Thyroid gland (tissue), 4 donors: Measurements from ENCODE around the gene DIPK1C. TPM values are rescaled to one million over a fixed set of nuclear protein-coding genes. Genes with fewer than 3 reads are reported as not detected.

Experiments
- DNase-seq, 2 donors: peaks; one replicate each; pipeline ENCODE4 v3.0.0-alpha.2; 2019
- H3K27ac ChIP-seq, 3 donors: fragments of 200-600 bp; sonication (generic); 1 replicate in 2 of 3; 2 replicates in 1 of 3; pipeline ENCODE4 v1.5.1; 2016 to 2019; ENCODE audit warnings: mild to moderate bottlenecking in 1 of 3, moderate library complexity in 1 of 3
- H3K27me3 ChIP-seq: fragments of 200-600 bp; sonication (generic); one replicate; pipeline ENCODE4 v1.5.1; 2019
- H3K36me3 ChIP-seq, 2 donors: fragments of 200-600 bp; sonication (generic); one replicate each; pipeline ENCODE4 v1.5.1; 2016 to 2019
- H3K4me1 ChIP-seq, 2 donors: fragments of 200-600 bp; sonication (generic); one replicate each; pipeline ENCODE4 v1.5.1; 2017 to 2019
- H3K4me3 ChIP-seq, 3 donors: fragments of 200-600 bp; sonication (generic); replicated peaks in 1 of 3; 1 replicate in 2 of 3; 2 replicates in 1 of 3; pipeline ENCODE4 v1.5.1; 2016; ENCODE audit warnings: mild to moderate bottlenecking in 1 of 3
- H3K9me3 ChIP-seq: fragments of 200-600 bp; sonication (generic); one replicate; pipeline ENCODE4 v1.5.1; 2017
- CTCF ChIP-seq, 6 experiments: fragments of 200-600 bp in 3 of 6; fragments of 450-650 bp in 3 of 6; sonication (generic) in 3 of 6; IDR thresholded peaks; one replicate each; pipeline ENCODE4 v1.5.1; 2016 to 2019; ENCODE audit warnings: antibody characterized with exemption in 6 of 6, mild to moderate bottlenecking in 2 of 6, inconsistent platforms in 1 of 6, moderate library complexity in 1 of 6
- POLR2A ChIP-seq, 2 donors: fragments of 450-650 bp; IDR thresholded peaks; one replicate each; pipeline ENCODE4 v1.6.1; 2017; ENCODE audit warnings: antibody characterized with exemption in 2 of 2, mild to moderate bottlenecking in 2 of 2, moderate library complexity in 1 of 2
- WGBS, 2 donors: methylation state at CpG; one replicate each; pipeline ENCODE4 v1.1.5; 2017; 5-methylcytosine and 5-hydroxymethylcytosine counted together
- intact Hi-C: fragments of 100-400 bp; cut with DNase I; formaldehyde crosslinking; loops from one replicate; pipeline ENCODE4 v1.15.1; 2023
- total RNA-seq, 4 donors: library from RNA; depleted of rRNA; stranded (reverse); fragments of >200 nt; gene quantifications; one replicate each; pipeline ENCODE4 v1.2.3, GENCODE V29; 2016

The DIPK1C gene
- total RNA-seq, 4 donors from 2014 or later = not detected

DNA sequence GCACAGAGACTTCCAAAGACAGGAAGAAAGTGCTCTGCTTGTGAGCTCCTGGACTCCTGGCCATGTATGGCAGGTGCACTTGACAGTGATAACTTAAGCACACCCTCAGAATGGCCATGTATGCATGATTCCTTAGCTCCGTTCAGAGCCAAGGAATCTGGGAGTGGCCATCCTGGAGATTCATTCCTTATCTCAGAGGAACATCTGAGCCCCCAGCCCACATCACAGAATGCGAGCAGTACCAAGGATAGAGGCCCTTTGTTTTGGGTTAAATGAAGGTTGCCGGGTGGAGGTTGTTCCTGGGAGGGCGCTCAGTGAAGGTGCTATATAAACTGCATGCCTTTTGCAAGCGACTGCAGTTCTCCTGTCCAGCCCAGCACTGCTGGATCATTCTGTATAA lies 26.9 kb downstream of the DIPK1C start:
- 84 to 90% methylated on average over 5 of the region's 5 CpGs for WGBS, 2 donors
- Histone ChIP-seq H3K9me3 (no peaks in the 10 kb centered on the region), H3K4me3 (no peak overlapping the region), H3K4me1 (no peaks in the 10 kb centered on the region), H3K36me3 (no peaks in the 10 kb centered on the region), H3K27me3 (no peaks in the 10 kb centered on the region), H3K27ac (no peak overlapping the region)
- DNase-seq = no peak
- intact Hi-C loops = no loop called here
- TF ChIP-seq POLR2A (IDR thresholded peaks at IDR 0.05) (no peak), CTCF (IDR thresholded peaks at IDR 0.05) (no peak)

GRCh38 chr18:74429096-74429495 lies 28.0 kb downstream of the DIPK1C start:
- Histone ChIP-seq H3K4me1 (no peaks in the 10 kb centered on the region), H3K36me3 (no peaks in the 10 kb centered on the region), H3K9me3 (no peaks in the 10 kb centered on the region), H3K27me3 (no peaks in the 10 kb centered on the region), H3K27ac (no peak overlapping the region), H3K4me3 (no peak overlapping the region)
- 49 to 66% methylated on average over 6 to 7 of the region's 7 CpGs for WGBS, 2 donors
- intact Hi-C loops = no loop called here
- TF ChIP-seq CTCF (IDR thresholded peaks at IDR 0.05) (no peak), POLR2A (IDR thresholded peaks at IDR 0.05) (no peak)
- no peak for DNase-seq

DNA sequence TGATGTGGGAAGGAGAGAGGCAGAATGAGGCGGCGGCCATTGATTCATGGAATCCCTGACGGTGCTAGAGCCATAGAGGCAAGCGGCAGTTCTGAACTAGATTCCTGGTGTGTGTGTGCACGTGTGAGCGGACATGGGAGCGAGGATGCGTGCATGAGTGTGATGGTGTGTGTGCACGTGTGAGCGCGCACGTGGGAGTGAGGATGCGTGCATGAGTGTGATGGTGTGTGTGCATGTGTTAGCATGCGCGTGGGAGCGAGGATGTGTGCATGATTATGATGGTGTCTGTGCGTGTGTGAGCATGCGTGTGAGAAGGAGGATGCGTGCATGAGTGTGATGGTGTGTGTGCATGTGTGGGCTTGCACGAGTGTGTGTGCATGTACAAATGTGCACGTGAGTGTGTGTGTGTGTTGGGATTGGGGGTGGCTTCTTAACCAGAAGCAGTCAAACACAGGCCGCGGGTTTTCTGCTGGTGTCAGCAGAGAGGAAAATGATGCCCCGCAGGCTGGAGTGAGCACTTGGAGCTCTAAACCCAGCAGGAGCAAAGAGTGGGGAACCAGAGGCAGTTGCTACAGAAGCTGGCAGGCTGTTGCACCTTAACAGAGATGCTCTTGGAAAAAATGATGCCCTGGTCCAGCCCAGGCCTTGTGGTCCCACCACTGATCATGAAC lies 29.5 kb downstream of the DIPK1C start:
- DNase-seq = no peak
- H3K36me3 ChIP-seq = no peaks in the 10 kb centered on the region
- intact Hi-C loops = no loop called here
- no peak overlapping the region for H3K4me3 ChIP-seq
- 90 to 93% methylated on average over 24 of the region's 24 CpGs for WGBS, 2 donors
- no peaks in the 10 kb centered on the region for H3K4me1 ChIP-seq
- H3K27me3 ChIP-seq = no peaks in the 10 kb centered on the region
- TF ChIP-seq POLR2A (IDR thresholded peaks at IDR 0.05) = no peak
- no peak for TF ChIP-seq CTCF (IDR thresholded peaks at IDR 0.05)
- H3K9me3 ChIP-seq = no peaks in the 10 kb centered on the region
- H3K27ac ChIP-seq = no peak overlapping the region

DNA sequence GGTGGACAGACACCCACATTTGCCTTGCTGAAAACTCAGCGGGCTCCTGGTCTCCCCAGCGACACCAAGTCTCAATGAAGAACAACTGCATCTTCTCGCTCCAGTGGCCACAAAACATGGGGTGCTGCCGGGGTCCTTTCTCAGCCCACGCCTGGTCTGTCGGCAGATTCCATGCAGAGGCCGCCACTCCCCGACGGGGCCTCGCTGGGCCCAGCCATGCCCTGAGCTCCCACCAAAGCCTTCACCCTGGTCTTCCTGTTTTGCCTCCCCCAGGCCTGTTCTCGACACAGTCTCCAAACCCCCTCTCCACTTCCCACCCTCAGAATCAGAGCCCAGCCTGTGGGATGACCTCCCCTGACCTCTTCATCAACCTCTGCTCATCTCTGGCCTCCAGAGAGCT lies 31.2 kb downstream of the DIPK1C start:
- H3K9me3 ChIP-seq = no peaks in the 10 kb centered on the region
- no peaks in the 10 kb centered on the region for H3K36me3 ChIP-seq
- H3K4me3 ChIP-seq = no peak overlapping the region
- no peak for DNase-seq
- H3K27me3 ChIP-seq = no peaks in the 10 kb centered on the region
- H3K27ac ChIP-seq = no peak overlapping the region
- 98% methylated on average over 11 of the region's 11 CpGs for WGBS, 2 donors
- TF ChIP-seq CTCF (IDR thresholded peaks at IDR 0.05) = no peak
- intact Hi-C loops = no loop called here
- no peaks in the 10 kb centered on the region for H3K4me1 ChIP-seq

- no peaks in the 10 kb centered on the region for H3K27me3 ChIP-seq
- H3K36me3 ChIP-seq = no peaks in the 10 kb centered on the region
- 93 to 94% methylated on average over 4 of the region's 4 CpGs for WGBS, 2 donors
- no peaks in the 10 kb centered on the region for H3K9me3 ChIP-seq
- no peak for TF ChIP-seq CTCF (IDR thresholded peaks at IDR 0.05)
- TF ChIP-seq POLR2A (IDR thresholded peaks at IDR 0.05) = no peak
- H3K4me3 ChIP-seq = no peak overlapping the region
- no peak for DNase-seq
- intact Hi-C loops = no loop called here
- no peak overlapping the region for H3K27ac ChIP-seq
- no peaks in the 10 kb centered on the region for H3K4me1 ChIP-seq
Measured at GRCh38 chr18:74425161-74425560, 31.9 kb downstream of the DIPK1C start.
